Endothelial cell of umbilical vein (primary cell): ENCODE data around the gene JAKMIP1. TPM values are rescaled to one million over a fixed set of nuclear protein-coding genes. Genes with fewer than 3 reads are reported as not detected.

Source experiments
- BruUV-seq: library from RNA; stranded (reverse); fragments of 400-500 nt; replicated peaks from 2 replicates; lab custom pipeline; 2021; lab: Mats Ljungman, UMichigan
- CTCF ChIA-PET: fragments of 300-600, 350-600 bp; sonication (Branson Sonifier 250); formaldehyde crosslinking; loops from one replicate; lab custom pipeline; 2021; ENCODE audit warnings: antibody characterized with exemption, inconsistent platforms; lab: Charles Lee
- POLR2A ChIA-PET: fragments of 300-600, 350-600 bp; sonication (Branson Sonifier 250); formaldehyde crosslinking; loops from one replicate; lab custom pipeline; 2021; ENCODE audit warnings: antibody characterized with exemption, inconsistent platforms; lab: Charles Lee
- DNase-seq: peaks from one replicate; pipeline ENCODE4 v3.0.0-alpha.2; 2011; ENCODE audit warnings: low read depth, low spot score
- FAIRE-seq: peaks from 2 replicates; lab custom pipeline; 2011; peaks lifted over from hg19 to GRCh38; lab: Jason Lieb, UNC
- H2AFZ ChIP-seq: 2 replicates; pipeline ENCODE4 v1.6.0; 2012; ENCODE audit warnings: low read depth, low read length, control low read depth, inconsistent platforms
- H3K27ac ChIP-seq: 2 replicates; pipeline ENCODE4 v1.5.1; 2011; ENCODE audit warnings: low read depth, mild to moderate bottlenecking, control low read depth, low read length, moderate library complexity; ENCODE audit not compliant: insufficient read depth
- H3K27me3 ChIP-seq, 2 experiments: 2 replicates each; pipeline versions ENCODE4 v1.6.0 to v1.6.1; 2011; ENCODE audit warnings: low read length in 2 of 2, mixed read lengths in 1 of 2; ENCODE audit not compliant: control insufficient read depth in 2 of 2, insufficient read depth in 2 of 2
- H3K36me3 ChIP-seq, 2 experiments: 2 replicates in 1 of 2; 3 replicates in 1 of 2; pipeline ENCODE4 v1.5.1; 2011; ENCODE audit warnings: low read length in 2 of 2, mild to moderate bottlenecking in 1 of 2, moderate library complexity in 1 of 2; ENCODE audit not compliant: control insufficient read depth in 2 of 2, insufficient read depth in 2 of 2; ENCODE audit errors: extremely low read depth in 1 of 2
- H3K4me1 ChIP-seq: 3 replicates; pipeline ENCODE4 v1.5.1; 2011; ENCODE audit warnings: mild to moderate bottlenecking, low read length; ENCODE audit not compliant: control insufficient read depth, insufficient read depth; ENCODE audit errors: extremely low read depth
- H3K4me2 ChIP-seq: 2 replicates; pipeline ENCODE4 v1.6.1; 2011; ENCODE audit warnings: low read length, control low read depth, mixed read lengths; ENCODE audit not compliant: insufficient read depth
- H3K4me3 ChIP-seq, 3 experiments: fragments of 200-600 bp in 1 of 3; sonication (generic), shearing (Covaris generic) in 1 of 3; replicated peaks in 1 of 3; 2 replicates each; pipeline ENCODE4 v1.5.1; 2011 to 2016; ENCODE audit warnings: control low read depth in 3 of 3, low read length in 3 of 3, mild to moderate bottlenecking in 2 of 3, inconsistent platforms in 1 of 3, low read depth in 1 of 3, moderate library complexity in 1 of 3; ENCODE audit not compliant: insufficient read depth in 1 of 3
- H3K79me2 ChIP-seq: 2 replicates; pipeline ENCODE4 v1.6.0; 2012; ENCODE audit warnings: low read length, inconsistent platforms; ENCODE audit not compliant: control insufficient read depth, insufficient read depth
- H3K9ac ChIP-seq: replicated peaks from 2 replicates; pipeline ENCODE3; 2011; ENCODE audit warnings: low read length, control low read depth; ENCODE audit not compliant: insufficient read depth; ENCODE audit errors: extremely low read depth
- H3K9me1 ChIP-seq: replicated peaks from 3 replicates; pipeline ENCODE4 v1.6.0; 2011; ENCODE audit warnings: mild to moderate bottlenecking, low read length; ENCODE audit not compliant: control insufficient read depth, insufficient read depth; ENCODE audit errors: extremely low read depth
- H3K9me3 ChIP-seq: replicated peaks from 2 replicates; pipeline ENCODE4 v1.5.1; 2012; ENCODE audit warnings: low read length, inconsistent platforms; ENCODE audit not compliant: control insufficient read depth, insufficient read depth
- H4K20me1 ChIP-seq: replicated peaks from 2 replicates; pipeline ENCODE3; 2011; ENCODE audit warnings: mild to moderate bottlenecking, low read length; ENCODE audit not compliant: control insufficient read depth, insufficient read depth; ENCODE audit errors: extremely low read depth
- EZH2 ChIP-seq: IDR thresholded peaks from 2 replicates; pipeline ENCODE4 v1.6.1; 2012; ENCODE audit warnings: borderline replicate concordance, low read depth, mild to moderate bottlenecking, moderate library complexity, low read length, inconsistent platforms; ENCODE audit not compliant: severe bottlenecking
- FOS ChIP-seq: IDR thresholded peaks from 2 replicates; pipeline ENCODE4 v1.6.1; 2011; ENCODE audit warnings: mild to moderate bottlenecking, low read length, moderate library complexity, borderline replicate concordance; ENCODE audit not compliant: insufficient read depth
- GATA2 ChIP-seq: IDR thresholded peaks from 2 replicates; pipeline ENCODE4 v1.7.0; 2011; ENCODE audit warnings: low read depth, mild to moderate bottlenecking, moderate library complexity, mixed read lengths, low read length; ENCODE audit not compliant: insufficient read length, insufficient read depth
- JUN ChIP-seq: IDR thresholded peaks from 2 replicates; pipeline ENCODE4 v1.6.1; 2011; ENCODE audit warnings: borderline replicate concordance, low read depth; ENCODE audit not compliant: insufficient read length, insufficient read depth
- MYC ChIP-seq: IDR thresholded peaks from one replicate; pipeline ENCODE4 v1.6.1; 2011; ENCODE audit warnings: mild to moderate bottlenecking, low read depth, low read length
- POLR2A ChIP-seq: IDR thresholded peaks from 2 replicates; pipeline ENCODE4 v1.6.1; 2012; ENCODE audit warnings: low read depth, mild to moderate bottlenecking, control low read depth, low read length
- POLR2AphosphoS5 ChIP-seq: IDR thresholded peaks from 2 replicates; pipeline ENCODE4 v1.6.1; 2012; ENCODE audit warnings: low read depth, mild to moderate bottlenecking, control low read depth, low read length, moderate library complexity; ENCODE audit not compliant: insufficient read depth
- dilution Hi-C: fragments of 300-500 bp; cut with MboI; formaldehyde crosslinking; loops from one replicate; pipeline ENCODE4 v1.15.0; 2019; ENCODE audit warnings: low sequenced_read_pairs; ENCODE audit not compliant: extremely low pct_ligation_motif_present
- intact Hi-C: fragments of 100-400 bp; cut with micrococcal nuclease; formaldehyde crosslinking; loops from one replicate; pipeline ENCODE4 v1.10.0; 2022
- polyA plus RNA-seq, 4 experiments: library from polyadenylated mRNA; depleted of rRNA in 3 of 4; stranded (reverse) in 3 of 4; unstranded in 1 of 4; fragments of >200 nt; gene quantifications; 2 replicates each; pipeline versions ENCODE4 v1.2.1 to v1.2.3, GENCODE V29; 2011 to 2012; ENCODE audit warnings: missing spikeins in 1 of 4
- total RNA-seq: library from RNA; stranded (reverse); gene quantifications from 2 replicates; pipeline ENCODE4 v1.2.3, GENCODE V29; 2021
- TF ChIP-seq, protein P1 (sequence below), 2 donors: IDR thresholded peaks; 1 replicate in 1 of 2; 2 replicates in 1 of 2; pipeline ENCODE4 v1.5.1; 2011; ENCODE audit warnings: low read length in 2 of 2, mild to moderate bottlenecking in 2 of 2, moderate library complexity in 2 of 2, control low read depth in 1 of 2, inconsistent platforms in 1 of 2, low read depth in 1 of 2; ENCODE audit not compliant: insufficient read depth in 1 of 2; ENCODE audit errors: extremely low read depth in 1 of 2
- TF ChIP-seq, protein P2 (sequence below): IDR thresholded peaks from 2 replicates; pipeline ENCODE4 v1.6.1; 2011; ENCODE audit not compliant: insufficient read depth, insufficient read length

The JAKMIP1 gene
- total and polyA plus RNA-seq, 2 donors (not counting 3 experiments of a cell fraction or from before 2014, with no cell fraction given): not detected

DNA sequence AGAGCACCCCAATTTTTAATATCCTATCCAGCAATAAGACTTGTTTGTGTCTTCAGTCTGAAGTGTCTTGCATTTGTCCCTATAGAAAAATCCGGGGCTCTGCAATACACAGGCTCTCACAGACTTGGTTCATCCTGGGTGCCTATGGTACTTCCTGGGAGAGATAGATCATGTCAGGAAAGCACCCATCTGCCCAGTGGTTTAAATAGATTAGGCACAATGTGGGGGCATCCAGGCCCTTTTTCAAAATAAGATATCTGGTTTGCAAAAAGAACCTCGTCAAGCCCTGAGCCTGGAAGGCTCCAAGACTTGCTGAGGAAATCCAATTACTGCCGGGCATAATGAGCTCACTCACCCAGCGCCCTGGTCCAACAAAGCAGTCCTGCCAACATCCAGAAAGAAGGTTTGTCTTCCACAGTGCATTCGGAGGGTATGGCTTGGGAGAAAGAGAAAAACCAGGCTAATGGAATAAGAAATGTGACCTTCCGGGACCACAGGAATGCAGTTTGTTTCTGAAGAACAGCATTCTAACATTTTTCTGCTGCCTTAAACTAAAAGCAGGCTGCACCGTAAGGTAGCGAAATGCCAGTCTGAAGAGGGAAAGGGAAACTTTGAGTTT lies 11.6 kb downstream of the JAKMIP1 start:
- no peaks in the 10 kb centered on the region for H3K27me3 ChIP-seq
- DNase-seq (no peak), FAIRE-seq (no peak)
- no peak overlapping the region for H2AFZ ChIP-seq
- no peaks in the 10 kb centered on the region for H3K9me1 ChIP-seq
- H4K20me1 ChIP-seq: no peaks in the 10 kb centered on the region
- ChIA-PET CTCF (no interaction called here), POLR2A (no interaction called here)
- no peak overlapping the region for H3K9ac ChIP-seq
- no peak overlapping the region for H3K4me2 ChIP-seq
- no peaks in the 10 kb centered on the region for H3K4me1 ChIP-seq
- dilution Hi-C loops (no loop called here), intact Hi-C loops (no loop called here)
- no peaks in the 10 kb centered on the region for H3K36me3 ChIP-seq
- TF ChIP-seq GATA2 (no peak), POLR2A (no peak), POLR2AphosphoS5 (no peak), EZH2 (no peak), JUN (no peak), MYC (no peak), FOS (no peak)
- TF ChIP-seq, protein P1, sequence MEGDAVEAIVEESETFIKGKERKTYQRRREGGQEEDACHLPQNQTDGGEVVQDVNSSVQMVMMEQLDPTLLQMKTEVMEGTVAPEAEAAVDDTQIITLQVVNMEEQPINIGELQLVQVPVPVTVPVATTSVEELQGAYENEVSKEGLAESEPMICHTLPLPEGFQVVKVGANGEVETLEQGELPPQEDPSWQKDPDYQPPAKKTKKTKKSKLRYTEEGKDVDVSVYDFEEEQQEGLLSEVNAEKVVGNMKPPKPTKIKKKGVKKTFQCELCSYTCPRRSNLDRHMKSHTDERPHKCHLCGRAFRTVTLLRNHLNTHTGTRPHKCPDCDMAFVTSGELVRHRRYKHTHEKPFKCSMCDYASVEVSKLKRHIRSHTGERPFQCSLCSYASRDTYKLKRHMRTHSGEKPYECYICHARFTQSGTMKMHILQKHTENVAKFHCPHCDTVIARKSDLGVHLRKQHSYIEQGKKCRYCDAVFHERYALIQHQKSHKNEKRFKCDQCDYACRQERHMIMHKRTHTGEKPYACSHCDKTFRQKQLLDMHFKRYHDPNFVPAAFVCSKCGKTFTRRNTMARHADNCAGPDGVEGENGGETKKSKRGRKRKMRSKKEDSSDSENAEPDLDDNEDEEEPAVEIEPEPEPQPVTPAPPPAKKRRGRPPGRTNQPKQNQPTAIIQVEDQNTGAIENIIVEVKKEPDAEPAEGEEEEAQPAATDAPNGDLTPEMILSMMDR (IDR thresholded peaks at IDR 0.05; ENCODE audit: extremely low read depth in 1 of 2, insufficient read depth in 1 of 2, low read depth in 1 of 2, low read length in 2 of 2): no peak
- TF ChIP-seq, protein P2, sequence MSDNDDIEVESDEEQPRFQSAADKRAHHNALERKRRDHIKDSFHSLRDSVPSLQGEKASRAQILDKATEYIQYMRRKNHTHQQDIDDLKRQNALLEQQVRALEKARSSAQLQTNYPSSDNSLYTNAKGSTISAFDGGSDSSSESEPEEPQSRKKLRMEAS: no peak
- H3K9me3 ChIP-seq: no peaks in the 10 kb centered on the region
- H3K79me2 ChIP-seq: no peaks in the 10 kb centered on the region
- BruUV-seq: no TSS peak
- H3K4me3 ChIP-seq: no peak overlapping the region
- no peak overlapping the region for H3K27ac ChIP-seq
